Fibroblast of lung (primary cell): ENCODE data around the gene CCDC148.

ENCODE experiments used
- EZH2 ChIP-seq: IDR thresholded peaks from 2 replicates; pipeline ENCODE4 v1.5.1; 2012; ENCODE audit warnings: low read length, control low read depth, mild to moderate bottlenecking; ENCODE audit errors: missing control alignments
- TF ChIP-seq, protein P1 (sequence below), 2 donors: IDR thresholded peaks in 1 of 2; conservative IDR thresholded peaks in 1 of 2; 1 replicate in 1 of 2; 2 replicates in 1 of 2; pipeline ENCODE4 v1.5.1; 2011 to 2012; ENCODE audit warnings: low read length in 2 of 2, control low read depth in 1 of 2, inconsistent platforms in 1 of 2, low read depth in 1 of 2, mild to moderate bottlenecking in 1 of 2

DNA sequence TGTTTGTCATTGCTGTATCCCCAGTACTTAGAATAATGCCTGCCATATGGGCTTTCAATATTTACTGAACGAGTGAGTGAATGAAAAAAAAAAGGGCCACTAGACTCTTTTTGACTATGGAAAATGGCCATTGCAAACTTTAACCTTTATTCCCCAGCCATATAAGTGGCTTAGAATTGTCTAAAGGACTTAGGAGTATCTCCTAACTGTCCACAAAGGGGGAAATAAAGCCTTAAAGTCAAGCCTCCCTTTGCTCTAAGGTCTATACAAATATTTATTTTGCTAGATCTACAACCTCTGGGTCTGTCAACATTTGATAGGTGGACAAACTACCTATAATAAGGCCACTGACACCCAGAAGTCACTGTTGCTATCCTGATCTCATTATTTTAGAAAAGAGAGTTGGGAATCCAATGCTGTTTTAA, 329.2 kb downstream of the CCDC148 start:
- TF ChIP-seq, protein P1, sequence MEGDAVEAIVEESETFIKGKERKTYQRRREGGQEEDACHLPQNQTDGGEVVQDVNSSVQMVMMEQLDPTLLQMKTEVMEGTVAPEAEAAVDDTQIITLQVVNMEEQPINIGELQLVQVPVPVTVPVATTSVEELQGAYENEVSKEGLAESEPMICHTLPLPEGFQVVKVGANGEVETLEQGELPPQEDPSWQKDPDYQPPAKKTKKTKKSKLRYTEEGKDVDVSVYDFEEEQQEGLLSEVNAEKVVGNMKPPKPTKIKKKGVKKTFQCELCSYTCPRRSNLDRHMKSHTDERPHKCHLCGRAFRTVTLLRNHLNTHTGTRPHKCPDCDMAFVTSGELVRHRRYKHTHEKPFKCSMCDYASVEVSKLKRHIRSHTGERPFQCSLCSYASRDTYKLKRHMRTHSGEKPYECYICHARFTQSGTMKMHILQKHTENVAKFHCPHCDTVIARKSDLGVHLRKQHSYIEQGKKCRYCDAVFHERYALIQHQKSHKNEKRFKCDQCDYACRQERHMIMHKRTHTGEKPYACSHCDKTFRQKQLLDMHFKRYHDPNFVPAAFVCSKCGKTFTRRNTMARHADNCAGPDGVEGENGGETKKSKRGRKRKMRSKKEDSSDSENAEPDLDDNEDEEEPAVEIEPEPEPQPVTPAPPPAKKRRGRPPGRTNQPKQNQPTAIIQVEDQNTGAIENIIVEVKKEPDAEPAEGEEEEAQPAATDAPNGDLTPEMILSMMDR (conservative IDR thresholded peaks at IDR 0.05 in 1 of 2, IDR thresholded peaks at IDR 0.05 in 1 of 2; ENCODE audit: low read depth in 1 of 2, low read length in 2 of 2) = no peak
- no peak for TF ChIP-seq EZH2
